Right forelimb (tissue), 1 donor: ENCODE measurements around the gene PROC.
A peak's percentile ranks its signal among the peaks of the same experiment; 100 is the strongest.
"Not testable (repeated sequence)": the region's sequence is repeated elsewhere in the genome, so short reads cannot be mapped to it uniquely, and the experiment has no call there.

Source experiments
- DNase-seq: peaks from one replicate; pipeline ENCODE4 v3.0.0-alpha.2; 2018

PROC gene

GRCh38 chr2:127397568-127398238 is 20.5 kb upstream of the PROC start:
- no peak for DNase-seq

- DNase-seq = peak; percentile 77
Observed at GRCh38 chr2:127398239-127398590, 20.0 kb upstream of the PROC start.

GRCh38 chr2:127400533-127400896 is 17.7 kb upstream of the PROC start:
- no peak for DNase-seq

- DNase-seq = peak; percentile 67
Observed at GRCh38 chr2:127400897-127401756, 17.1 kb upstream of the PROC start.

GRCh38 chr2:127401757-127402695 is 16.2 kb upstream of the PROC start:
- no peak for DNase-seq

- no peak for DNase-seq
Observed at GRCh38 chr2:127403460-127403859, 14.8 kb upstream of the PROC start.

GRCh38 chr2:127404466-127405254 is 13.6 kb upstream of the PROC start:
- DNase-seq = no peak

GRCh38 chr2:127405255-127405610 is 13.0 kb upstream of the PROC start:
- no peak for DNase-seq

GRCh38 chr2:127406454-127406853 is 11.8 kb upstream of the PROC start:
- no peak for DNase-seq

GRCh38 chr2:127407091-127407490 is 11.1 kb upstream of the PROC start:
- no peak for DNase-seq

- no peak for DNase-seq
Observed at GRCh38 chr2:127407661-127408003, 10.6 kb upstream of the PROC start.

- peak; percentile 95 for DNase-seq
Observed at GRCh38 chr2:127408004-127408806, 10.0 kb upstream of the PROC start.

GRCh38 chr2:127408807-127409099 is 9.5 kb upstream of the PROC start:
- no peak for DNase-seq

- not testable (repeated sequence) for DNase-seq
Observed at GRCh38 chr2:127409716-127410115, 8.5 kb upstream of the PROC start.

- DNase-seq = no peak
Observed at GRCh38 chr2:127410871-127411652, 7.2 kb upstream of the PROC start.

- no peak for DNase-seq
Observed at GRCh38 chr2:127411653-127412369, 6.4 kb upstream of the PROC start.

GRCh38 chr2:127413200-127413599 is 5.0 kb upstream of the PROC start:
- no peak for DNase-seq

GRCh38 chr2:127413782-127414637 is 4.2 kb upstream of the PROC start:
- DNase-seq = no peak
